NCI-H82 (cell line): ENCODE results near the gene RGS6.
A peak's percentile ranks its signal among the peaks of the same experiment; 100 is the strongest.
"Not testable (repeated sequence)": the region's sequence is repeated elsewhere in the genome, so short reads cannot be mapped to it uniquely, and the experiment has no call there.

Experiments
- DNase-seq: peaks from one replicate; lab custom pipeline; 2025; lab: John Stamatoyannopoulos, UW

The RGS6 gene

GRCh38 chr14:71932229-71932981 lies at the start of gene RGS6:
Gene RGS6, plus strand, starts transcription at chr14:71932429.
- DNase-seq = peak; percentile 52

- no peak for DNase-seq
Measured at GRCh38 chr14:71883094-71883493, 49.1 kb upstream of the RGS6 start.

GRCh38 chr14:71885301-71885700 lies 46.9 kb upstream of the RGS6 start:
- DNase-seq = no peak

GRCh38 chr14:71887802-71888201 lies 44.4 kb upstream of the RGS6 start:
- not testable (repeated sequence) for DNase-seq

- DNase-seq = no peak
Measured at GRCh38 chr14:71890541-71890940, 41.7 kb upstream of the RGS6 start.

- no peak for DNase-seq
Measured at GRCh38 chr14:71891185-71891584, 41.0 kb upstream of the RGS6 start.

GRCh38 chr14:71891970-71892369 lies 40.3 kb upstream of the RGS6 start:
- no peak for DNase-seq

GRCh38 chr14:71905031-71905430 lies 27.2 kb upstream of the RGS6 start:
- no peak for DNase-seq

- DNase-seq = no peak
Measured at GRCh38 chr14:71905860-71906259, 26.4 kb upstream of the RGS6 start.

- no peak for DNase-seq
Measured at GRCh38 chr14:71907793-71908515, 24.3 kb upstream of the RGS6 start.

- no peak for DNase-seq
Measured at GRCh38 chr14:71911669-71912068, 20.6 kb upstream of the RGS6 start.

- DNase-seq = no peak
Measured at GRCh38 chr14:71913342-71913741, 18.9 kb upstream of the RGS6 start.

GRCh38 chr14:71918955-71919354 lies 13.3 kb upstream of the RGS6 start:
- peak; percentile 7 for DNase-seq

- DNase-seq = no peak
Measured at GRCh38 chr14:71923513-71923912, 8.7 kb upstream of the RGS6 start.

GRCh38 chr14:71931492-71932228 lies 569 bp upstream of the RGS6 start:
- DNase-seq = peak; percentile 26

GRCh38 chr14:71933001-71933587 lies 865 bp downstream of the RGS6 start:
- DNase-seq = no peak

GRCh38 chr14:71938273-71938672 lies 6.0 kb downstream of the RGS6 start:
- not testable (repeated sequence) for DNase-seq

GRCh38 chr14:71939344-71939743 lies 7.1 kb downstream of the RGS6 start:
- not testable (repeated sequence) for DNase-seq

GRCh38 chr14:71940500-71940899 lies 8.3 kb downstream of the RGS6 start:
- DNase-seq = not testable (repeated sequence)

- peak; percentile 71 for DNase-seq
Measured at GRCh38 chr14:71941616-71942015, 9.4 kb downstream of the RGS6 start.

GRCh38 chr14:71942904-71943694 lies 10.9 kb downstream of the RGS6 start:
- DNase-seq = no peak

GRCh38 chr14:71943695-71944018 lies 11.4 kb downstream of the RGS6 start:
- DNase-seq = no peak
